NOMO-1 (cell line): ENCODE measurements around the gene OR6C3.
"Not testable (repeated sequence)": the region's sequence is repeated elsewhere in the genome, so short reads cannot be mapped to it uniquely, and the experiment has no call there.

ENCODE experiments used
- DNase-seq, 2 experiments: peaks; one replicate each; lab custom pipeline; 2025; ENCODE audit not compliant: unreplicated experiment in 2 of 2; lab: John Stamatoyannopoulos, UW

OR6C3 gene

GRCh38 chr12:55330446-55330845 lies at the start of gene OR6C3:
TSS of gene OR6C3 (plus strand) at chr12:55330746. CDS start at chr12:55331701, 955 bp downstream.
- DNase-seq: no peak

DNA sequence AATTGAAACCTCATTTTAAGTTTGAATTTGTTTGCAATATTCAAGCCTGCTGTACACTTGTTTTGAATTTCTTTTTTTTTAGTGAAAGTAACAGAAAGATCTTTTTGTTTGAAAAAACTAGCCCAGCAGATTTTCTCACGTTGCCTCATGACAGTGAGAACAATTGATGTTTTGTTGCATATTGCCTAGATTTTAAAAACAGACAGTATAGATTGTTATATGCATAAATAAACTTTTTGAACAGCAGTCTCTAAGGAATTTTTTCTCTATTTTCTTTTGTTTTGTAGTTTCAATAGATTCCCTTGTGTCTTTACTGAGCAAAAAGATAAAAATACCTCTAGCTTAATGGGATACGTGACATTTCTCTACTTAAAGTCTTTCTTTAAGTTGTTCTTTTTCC lies 49.6 kb upstream of the OR6C3 start:
- no peak for DNase-seq

GRCh38 chr12:55289999-55290398 lies 40.5 kb upstream of the OR6C3 start:
- no peak for DNase-seq

GRCh38 chr12:55296469-55296868 lies 34.1 kb upstream of the OR6C3 start, which contains the start of gene OR6C6:
TSS of gene OR6C6 (minus strand) at chr12:55296569. CDS start at chr12:55295232, 1,337 bp downstream.
- DNase-seq: no peak

GRCh38 chr12:55314043-55314442 lies 16.5 kb upstream of the OR6C3 start, which contains the start of gene OR6C1:
TSS of gene OR6C1 (plus strand) at chr12:55314343. CDS start at chr12:55320600, 6,257 bp downstream.
- DNase-seq: no peak

DNA sequence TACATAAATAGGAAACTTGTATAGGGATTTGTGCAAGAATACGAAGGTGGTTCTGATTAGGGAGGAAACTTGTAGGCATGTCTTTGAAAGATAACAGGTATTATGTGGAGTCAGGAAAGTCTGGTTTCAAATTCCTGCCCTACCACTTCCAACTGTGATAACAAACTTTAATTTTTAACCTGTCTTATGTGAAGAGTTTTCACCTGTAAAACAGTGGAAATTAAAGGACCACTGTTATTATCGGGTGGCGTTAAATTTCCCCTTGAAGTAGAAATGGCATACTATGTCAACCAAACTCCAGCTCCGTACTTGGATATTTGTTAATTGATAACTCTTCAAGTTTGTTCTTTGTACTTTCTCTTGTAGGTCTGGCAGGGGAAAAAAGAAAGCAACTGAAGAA lies 10.3 kb upstream of the OR6C3 start:
- no peak for DNase-seq

- not testable (repeated sequence) for DNase-seq
These were observed 4.7 kb upstream of the OR6C3 start for GRCh38 chr12:55325801-55326200.

DNA sequence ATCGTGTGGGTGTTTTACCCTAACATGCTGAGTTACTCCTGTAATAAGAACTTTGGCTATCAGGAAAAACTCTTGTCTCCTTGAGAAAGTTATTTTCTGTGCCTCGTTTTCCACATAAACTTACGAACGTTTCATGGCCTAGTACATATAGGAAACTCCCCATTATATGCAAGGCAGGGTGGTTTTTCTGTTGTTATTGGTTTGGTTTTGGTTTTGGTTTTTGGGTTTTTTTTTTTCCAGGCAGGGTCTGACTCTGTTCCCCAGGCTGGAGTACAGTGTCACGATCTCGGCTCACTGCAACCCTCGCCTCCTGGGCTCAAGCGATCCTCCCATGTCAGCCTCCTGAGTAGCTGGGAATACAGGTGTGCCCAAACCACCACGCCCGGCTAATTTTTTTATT lies 5.5 kb downstream of the OR6C3 start:
- no peak for DNase-seq

DNA sequence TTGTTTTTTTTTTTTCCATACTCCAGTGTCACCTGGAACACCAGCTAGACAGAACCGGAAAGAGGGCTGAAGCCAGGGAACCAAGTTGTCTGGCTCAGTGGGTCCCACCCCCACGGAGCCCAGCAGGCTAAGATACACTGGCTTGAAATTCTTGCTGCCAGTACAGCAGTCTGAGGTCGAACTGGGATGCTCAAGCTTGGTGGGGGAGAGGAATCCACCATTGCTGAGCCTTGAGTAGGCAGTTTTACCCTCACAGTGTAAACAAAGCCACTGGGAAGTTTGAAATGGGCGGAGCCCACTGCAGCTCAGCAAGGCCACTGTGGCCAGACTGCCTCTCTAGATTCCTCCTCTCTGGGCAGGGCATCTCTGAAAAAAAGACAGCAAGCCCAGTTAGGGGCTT lies 24.8 kb downstream of the OR6C3 start:
- not testable (repeated sequence) for DNase-seq

- no peak for DNase-seq
These were observed 32.1 kb downstream of the OR6C3 start, which contains the start of gene OR6C75 for GRCh38 chr12:55362675-55363074. TSS of gene OR6C75 (plus strand) at chr12:55362975. CDS start at chr12:55365111, 2,136 bp downstream.

DNA sequence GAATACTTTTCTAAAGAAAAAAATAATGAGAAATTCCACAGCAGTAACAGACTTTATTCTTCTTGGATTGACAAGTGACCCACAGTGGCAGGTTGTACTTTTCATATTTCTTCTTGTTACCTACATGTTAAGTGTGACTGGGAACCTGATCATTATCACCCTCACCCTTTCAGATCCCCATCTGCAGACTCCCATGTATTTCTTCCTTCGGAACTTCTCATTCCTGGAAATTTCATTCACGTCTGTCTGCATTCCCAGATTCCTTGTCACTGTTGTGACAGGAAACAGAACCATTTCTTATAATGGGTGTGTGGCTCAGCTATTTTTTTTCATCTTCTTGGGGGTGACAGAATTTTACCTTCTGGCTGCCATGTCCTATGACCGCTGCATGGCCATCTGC lies 34.5 kb downstream of the OR6C3 start:
- DNase-seq: no peak

DNA sequence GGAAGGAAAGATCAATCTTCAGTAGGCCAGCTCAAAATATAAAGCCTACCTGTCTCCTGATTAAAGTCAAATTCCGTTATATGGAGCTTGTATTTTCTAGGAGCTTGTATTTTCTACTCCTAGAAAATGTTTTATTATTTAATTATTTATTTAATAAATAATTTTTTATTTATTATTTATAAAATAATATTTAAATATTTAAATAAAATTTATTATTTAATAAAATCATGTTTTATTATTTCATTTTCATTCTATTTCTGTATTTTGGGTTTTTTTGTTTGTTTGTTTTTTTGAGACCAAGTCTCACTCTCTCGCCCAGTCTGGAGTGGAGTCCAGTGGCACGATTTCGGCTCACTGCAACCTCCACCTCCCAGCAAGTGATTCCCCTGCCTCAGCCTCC lies 42.0 kb downstream of the OR6C3 start:
- no peak for DNase-seq
